Measurements from ENCODE around the gene SEC16B. TPM values are rescaled to one million over a fixed set of nuclear protein-coding genes. Genes with fewer than 3 reads are reported as not detected.

Gene SEC16B
- total RNA-seq (1.0 and 3.1 TPM in 2 replicates), polyA plus RNA-seq (1.8 and 2.7 TPM in 2 replicates), polyA minus RNA-seq (ENCODE audit: low replicate concordance) (1.7 and 4.1 TPM in 2 replicates)
- polyA plus RNA-seq (2012), result 1.7 and 2.2 TPM in 2 replicates

GRCh38 chr1:177969825-177970371, at the start of gene SEC16B:
SEC16B (minus strand) TSS chr1:177970058; CDS start chr1:177967981, 2,077 bp downstream.
- Histone ChIP-seq H3K9me3 (ENCODE audit: control insufficient read depth, insufficient read depth, low read depth, low read length) (no peaks in the 10 kb centered on the region), H3K4me2 (ENCODE audit: extremely low read depth, insufficient read depth, low read length) (no peak within 1 kb of the TSS), H3K27ac (ENCODE audit: insufficient read depth, low read length) (no peak within 1 kb of the TSS), H4K20me1 (ENCODE audit: control insufficient read depth, extremely low read depth, insufficient read depth, low read length) (no peaks in the 10 kb centered on the region), H3K27me3 (ENCODE audit: control insufficient read depth, insufficient read depth, low read length) (no peaks in the 10 kb centered on the region), H3K9ac (ENCODE audit: insufficient read depth, low read length) (no peak within 1 kb of the TSS), H3K79me2 (ENCODE audit: control insufficient read depth, insufficient read depth, low read length) (no peaks in the 10 kb centered on the region), H3K36me3 (ENCODE audit: control insufficient read depth, insufficient read depth, low read length) (no peaks in the 10 kb centered on the region), H3K4me1 (ENCODE audit: control insufficient read depth, extremely low read depth, insufficient read depth, low read length) (no peaks in the 10 kb centered on the region), H3K4me3 (replicated peaks in 1 of 4; ENCODE audit: control extremely low read depth in 1 of 4, insufficient read depth in 1 of 4, low read depth in 3 of 4, low read length in 4 of 4) (no peak within 1 kb of the TSS), H2AFZ (ENCODE audit: low read length) (no peak within 1 kb of the TSS)
- no peak for TF ChIP-seq EZH2 (IDR thresholded peaks at IDR 0.05; ENCODE audit: low read length, missing control alignments)
- TF ChIP-seq CTCF (conservative IDR thresholded peaks at IDR 0.05 in 1 of 2, IDR thresholded peaks at IDR 0.05 in 1 of 2; ENCODE audit: low read depth in 1 of 2, low read length in 2 of 2), result no peak
- DNase-seq (ENCODE audit: low read depth in 2 of 2), result no peak

GRCh38 chr1:178019622-178020021, 49.8 kb upstream of the SEC16B start:
- no peaks in the 10 kb centered on the region for H3K36me3 ChIP-seq (ENCODE audit: control insufficient read depth, insufficient read depth, low read length)
- no peaks in the 10 kb centered on the region for H3K79me2 ChIP-seq (ENCODE audit: control insufficient read depth, insufficient read depth, low read length)
- H3K4me3 ChIP-seq (replicated peaks in 1 of 4; ENCODE audit: control extremely low read depth in 1 of 4, insufficient read depth in 1 of 4, low read depth in 3 of 4, low read length in 4 of 4), result no peak overlapping the region
- H3K4me2 ChIP-seq (ENCODE audit: extremely low read depth, insufficient read depth, low read length), result no peak overlapping the region
- H2AFZ ChIP-seq (ENCODE audit: low read length), result no peak overlapping the region
- peak in 1 of 2 donors; percentile 19 for DNase-seq (ENCODE audit: low read depth in 2 of 2)
- no peak overlapping the region for H3K27ac ChIP-seq (ENCODE audit: insufficient read depth, low read length)
- no peaks in the 10 kb centered on the region for H3K9me3 ChIP-seq (ENCODE audit: control insufficient read depth, insufficient read depth, low read depth, low read length)
- TF ChIP-seq EZH2 (IDR thresholded peaks at IDR 0.05; ENCODE audit: low read length, missing control alignments), result no peak
- TF ChIP-seq CTCF (conservative IDR thresholded peaks at IDR 0.05 in 1 of 2, IDR thresholded peaks at IDR 0.05 in 1 of 2; ENCODE audit: low read depth in 1 of 2, low read length in 2 of 2), result no peak
- H3K27me3 ChIP-seq (ENCODE audit: control insufficient read depth, insufficient read depth, low read length), result no peaks in the 10 kb centered on the region
- no peaks in the 10 kb centered on the region for H3K4me1 ChIP-seq (ENCODE audit: control insufficient read depth, extremely low read depth, insufficient read depth, low read length)
- H3K9ac ChIP-seq (ENCODE audit: insufficient read depth, low read length), result no peak overlapping the region
- H4K20me1 ChIP-seq (ENCODE audit: control insufficient read depth, extremely low read depth, insufficient read depth, low read length), result no peaks in the 10 kb centered on the region

- no peak overlapping the region for H2AFZ ChIP-seq (ENCODE audit: low read length)
- TF ChIP-seq CTCF (conservative IDR thresholded peaks at IDR 0.05 in 1 of 2, IDR thresholded peaks at IDR 0.05 in 1 of 2; ENCODE audit: low read depth in 1 of 2, low read length in 2 of 2), result no peak
- no peak for TF ChIP-seq EZH2 (IDR thresholded peaks at IDR 0.05; ENCODE audit: low read length, missing control alignments)
- DNase-seq (ENCODE audit: low read depth in 2 of 2), result no peak
Measured at GRCh38 chr1:178019208-178019607, 49.4 kb upstream of the SEC16B start.

More at GRCh38 chr1:178019208-178019607, 49.4 kb upstream of the SEC16B start:
- H3K9me3 ChIP-seq (ENCODE audit: control insufficient read depth, insufficient read depth, low read depth, low read length), result no peaks in the 10 kb centered on the region
- no peaks in the 10 kb centered on the region for H3K79me2 ChIP-seq (ENCODE audit: control insufficient read depth, insufficient read depth, low read length)
- H3K36me3 ChIP-seq (ENCODE audit: control insufficient read depth, insufficient read depth, low read length), result no peaks in the 10 kb centered on the region
- H3K4me1 ChIP-seq (ENCODE audit: control insufficient read depth, extremely low read depth, insufficient read depth, low read length), result no peaks in the 10 kb centered on the region
- no peaks in the 10 kb centered on the region for H4K20me1 ChIP-seq (ENCODE audit: control insufficient read depth, extremely low read depth, insufficient read depth, low read length)
- no peak overlapping the region for H3K4me2 ChIP-seq (ENCODE audit: extremely low read depth, insufficient read depth, low read length)
- H3K9ac ChIP-seq (ENCODE audit: insufficient read depth, low read length), result no peak overlapping the region
- H3K27me3 ChIP-seq (ENCODE audit: control insufficient read depth, insufficient read depth, low read length), result no peaks in the 10 kb centered on the region
- no peak overlapping the region for H3K4me3 ChIP-seq (replicated peaks in 1 of 4; ENCODE audit: control extremely low read depth in 1 of 4, insufficient read depth in 1 of 4, low read depth in 3 of 4, low read length in 4 of 4)
- H3K27ac ChIP-seq (ENCODE audit: insufficient read depth, low read length), result no peak overlapping the region

Measured in fibroblast of lung (primary cell).